ENCODE measurements around the gene FMNL2.

DNA sequence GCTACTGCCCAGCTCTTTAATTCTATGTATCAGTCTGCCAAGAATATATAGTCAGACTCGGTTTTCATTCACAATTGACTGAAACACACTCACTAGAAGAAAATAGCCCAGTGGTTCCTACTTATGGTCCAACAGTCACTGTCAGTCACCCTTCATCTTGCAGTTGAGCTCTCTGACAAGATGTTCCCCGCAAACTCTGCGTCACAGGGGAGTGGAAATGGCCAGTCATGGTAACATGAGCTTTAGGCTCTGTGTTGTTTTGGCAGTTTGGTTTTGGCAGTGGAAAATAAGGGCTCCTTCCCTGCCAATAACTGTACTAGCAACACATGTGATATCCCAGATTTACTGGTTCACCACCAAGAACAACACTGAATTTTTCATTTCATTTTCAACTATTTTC lies 259.8 kb downstream of the FMNL2 start:
- no peak for TF ChIP-seq EZH2 (IDR thresholded peaks at IDR 0.05; ENCODE audit: borderline replicate concordance, low read depth, low read length, poor library complexity, severe bottlenecking)
- TF ChIP-seq, protein P1, sequence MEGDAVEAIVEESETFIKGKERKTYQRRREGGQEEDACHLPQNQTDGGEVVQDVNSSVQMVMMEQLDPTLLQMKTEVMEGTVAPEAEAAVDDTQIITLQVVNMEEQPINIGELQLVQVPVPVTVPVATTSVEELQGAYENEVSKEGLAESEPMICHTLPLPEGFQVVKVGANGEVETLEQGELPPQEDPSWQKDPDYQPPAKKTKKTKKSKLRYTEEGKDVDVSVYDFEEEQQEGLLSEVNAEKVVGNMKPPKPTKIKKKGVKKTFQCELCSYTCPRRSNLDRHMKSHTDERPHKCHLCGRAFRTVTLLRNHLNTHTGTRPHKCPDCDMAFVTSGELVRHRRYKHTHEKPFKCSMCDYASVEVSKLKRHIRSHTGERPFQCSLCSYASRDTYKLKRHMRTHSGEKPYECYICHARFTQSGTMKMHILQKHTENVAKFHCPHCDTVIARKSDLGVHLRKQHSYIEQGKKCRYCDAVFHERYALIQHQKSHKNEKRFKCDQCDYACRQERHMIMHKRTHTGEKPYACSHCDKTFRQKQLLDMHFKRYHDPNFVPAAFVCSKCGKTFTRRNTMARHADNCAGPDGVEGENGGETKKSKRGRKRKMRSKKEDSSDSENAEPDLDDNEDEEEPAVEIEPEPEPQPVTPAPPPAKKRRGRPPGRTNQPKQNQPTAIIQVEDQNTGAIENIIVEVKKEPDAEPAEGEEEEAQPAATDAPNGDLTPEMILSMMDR (conservative IDR thresholded peaks at IDR 0.05; ENCODE audit: low read depth, low read length) = no peak

Measured in A673 (cell line).